ENCODE data around the gene MTUS2. TPM values are rescaled to one million over a fixed set of nuclear protein-coding genes. Genes with fewer than 3 reads are reported as not detected.
"Not testable (repeated sequence)": the region's sequence is repeated elsewhere in the genome, so short reads cannot be mapped to it uniquely, and the experiment has no call there.

Gene MTUS2
- polyA plus RNA-seq, 4 donors, result 0.74 to 6.2 (median 1.6) TPM

DNA sequence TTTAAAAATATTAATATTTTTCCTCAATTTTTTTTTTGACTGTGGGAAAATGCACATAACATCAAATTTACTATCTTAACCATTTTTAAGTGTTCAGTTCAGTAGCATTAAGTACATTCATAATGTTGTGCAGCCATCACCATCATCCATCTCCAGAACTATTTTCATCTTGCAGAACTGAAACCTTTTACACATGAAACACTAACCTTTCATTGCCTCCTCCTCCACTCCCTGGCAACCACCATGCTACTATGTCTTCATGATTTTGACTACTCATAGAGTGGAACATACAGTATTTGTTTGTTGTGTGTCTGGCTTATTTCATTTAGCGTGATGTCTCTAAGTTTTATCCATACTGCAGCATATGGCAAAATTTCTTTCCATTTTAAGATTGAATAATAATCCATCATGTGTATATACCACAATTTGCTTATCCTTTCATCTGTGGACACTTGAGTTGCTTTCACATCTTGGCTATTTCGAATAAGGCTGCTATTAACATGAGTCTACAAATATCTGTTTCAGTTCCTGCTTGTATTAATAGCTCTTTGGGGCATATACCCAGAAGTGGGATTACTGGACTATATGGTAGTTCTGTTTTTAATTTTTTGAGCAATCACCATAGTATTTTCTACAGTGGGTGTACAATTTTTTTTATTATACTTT is 376.4 kb downstream of the MTUS2 start:
- no peak for DNase-seq (ENCODE audit: low read depth in 4 of 4, low spot score in 3 of 4)

DNA sequence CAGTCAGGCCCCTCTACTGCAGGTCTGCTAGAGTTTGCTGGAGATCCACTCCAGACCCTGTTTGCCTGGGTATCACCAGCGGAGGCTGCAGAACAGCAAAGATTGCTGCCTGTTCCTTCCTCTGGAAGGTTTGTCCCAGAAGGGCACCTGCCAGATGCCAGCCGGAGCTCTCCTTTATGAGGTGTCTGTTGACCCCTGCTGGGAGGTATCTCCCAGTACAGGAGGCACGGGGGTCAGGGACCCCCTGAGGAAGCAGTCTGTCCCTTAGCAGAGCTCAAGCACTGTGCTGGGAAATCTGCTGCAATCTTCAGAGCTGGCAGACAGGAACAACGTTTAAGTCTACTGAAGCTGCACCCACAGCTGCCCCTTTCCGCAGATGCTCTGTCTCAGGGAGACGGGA is 382.6 kb downstream of the MTUS2 start:
- not testable (repeated sequence) for DNase-seq (ENCODE audit: low read depth in 4 of 4, low spot score in 3 of 4)

DNA sequence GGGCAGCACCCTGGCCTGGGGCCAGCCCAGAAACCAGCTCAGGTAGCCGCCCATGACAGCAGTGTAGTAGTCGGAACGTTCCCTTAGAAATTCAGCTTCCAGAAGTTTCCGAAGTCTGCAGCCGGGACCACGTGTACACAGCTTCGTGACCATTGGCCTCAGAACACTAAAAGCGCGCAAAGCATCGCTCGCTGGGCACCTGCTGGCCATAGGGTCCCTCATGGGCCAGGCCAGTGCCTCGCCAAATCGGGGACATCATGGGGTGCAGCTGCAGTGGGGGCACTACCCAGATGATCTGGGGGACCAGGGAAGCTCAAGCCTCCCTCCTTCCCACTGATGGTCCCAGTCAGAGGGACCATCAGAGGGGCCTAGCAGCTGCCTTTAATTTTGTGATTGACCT is 384.5 kb downstream of the MTUS2 start:
- DNase-seq (ENCODE audit: low read depth in 4 of 4, low spot score in 3 of 4), result no peak

DNA sequence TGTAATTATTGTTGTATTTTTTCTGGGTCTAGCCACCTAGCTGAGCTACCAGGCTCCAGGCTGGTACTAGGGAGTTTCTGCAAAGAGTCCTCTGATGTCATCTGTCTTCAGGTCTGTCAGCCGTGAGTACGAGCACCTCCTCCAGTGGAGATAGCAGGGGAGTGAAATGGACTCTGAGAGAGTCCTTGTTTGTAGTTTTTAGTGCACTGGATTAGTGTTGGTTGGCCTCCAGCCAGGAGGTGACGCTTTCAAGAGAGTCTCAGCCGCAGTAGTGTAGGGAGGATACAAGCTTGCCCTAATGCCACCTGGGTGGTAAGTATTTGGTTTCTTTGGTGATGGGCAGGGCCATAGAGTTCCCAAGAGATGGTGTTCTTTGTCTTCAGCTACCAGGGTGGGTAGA is 390.5 kb downstream of the MTUS2 start:
- no peak for DNase-seq (ENCODE audit: low read depth in 4 of 4, low spot score in 3 of 4)

DNA sequence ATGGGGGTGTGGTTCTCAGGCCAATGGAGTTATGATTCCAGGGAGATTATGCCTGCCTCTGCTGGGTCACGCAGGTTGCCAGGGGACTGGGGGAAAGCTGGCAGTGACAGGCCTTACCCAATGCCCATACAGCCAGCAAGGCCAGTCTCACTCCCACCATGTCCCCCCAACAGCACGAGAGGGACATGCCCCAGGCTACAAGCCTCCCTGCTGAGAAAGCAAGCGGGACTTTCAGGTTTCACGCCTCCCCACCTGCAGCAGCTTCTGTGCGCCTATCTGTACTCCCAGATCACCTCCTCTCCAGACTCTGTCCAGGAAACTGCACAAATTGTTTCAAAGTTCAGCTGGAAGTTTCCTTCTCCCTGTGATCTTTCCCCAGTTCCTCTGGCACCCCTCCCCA is 391.0 kb downstream of the MTUS2 start:
- not testable (repeated sequence) for DNase-seq (ENCODE audit: low read depth in 4 of 4, low spot score in 3 of 4)

DNA sequence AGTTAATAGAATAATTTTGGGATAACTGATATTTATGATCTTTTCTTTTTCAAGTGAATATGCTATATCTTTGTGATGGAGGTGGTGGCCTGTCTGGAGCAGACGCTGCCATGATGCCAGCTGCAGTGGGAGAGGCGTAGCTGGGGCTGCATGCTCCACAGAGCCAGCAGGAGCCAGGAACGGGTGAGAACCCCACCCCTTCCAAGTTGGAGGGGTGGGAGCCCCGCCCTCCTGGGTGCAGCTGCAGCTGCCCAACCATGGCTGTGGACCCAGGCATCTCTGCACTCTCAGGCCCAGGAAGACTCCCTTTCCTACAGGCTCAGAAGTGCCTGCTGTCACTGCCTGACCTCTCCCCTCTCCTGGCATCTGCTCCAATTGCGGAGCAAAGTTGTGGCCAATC is 402.3 kb downstream of the MTUS2 start:
- DNase-seq (ENCODE audit: low read depth in 4 of 4, low spot score in 3 of 4), result no peak

DNA sequence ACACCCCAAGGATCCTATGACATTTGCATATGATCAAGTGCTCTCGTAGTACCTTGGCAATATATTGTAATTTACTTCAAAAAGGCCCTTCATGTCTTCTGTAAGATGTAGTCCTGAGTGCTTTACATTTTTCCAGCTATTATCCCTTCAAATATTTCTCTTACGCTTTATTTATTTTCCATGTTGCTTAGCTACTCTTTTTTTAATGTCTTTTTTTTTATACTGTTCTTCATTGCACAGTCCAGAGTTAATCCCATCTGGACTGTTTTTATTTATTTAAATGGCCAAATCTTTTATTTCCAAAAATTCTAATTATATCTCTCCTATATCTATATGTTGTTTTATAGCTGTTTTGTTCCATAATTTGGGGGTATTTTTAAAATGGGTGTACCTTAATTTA is 404.1 kb downstream of the MTUS2 start:
- no peak for DNase-seq (ENCODE audit: low read depth in 4 of 4, low spot score in 3 of 4)

DNA sequence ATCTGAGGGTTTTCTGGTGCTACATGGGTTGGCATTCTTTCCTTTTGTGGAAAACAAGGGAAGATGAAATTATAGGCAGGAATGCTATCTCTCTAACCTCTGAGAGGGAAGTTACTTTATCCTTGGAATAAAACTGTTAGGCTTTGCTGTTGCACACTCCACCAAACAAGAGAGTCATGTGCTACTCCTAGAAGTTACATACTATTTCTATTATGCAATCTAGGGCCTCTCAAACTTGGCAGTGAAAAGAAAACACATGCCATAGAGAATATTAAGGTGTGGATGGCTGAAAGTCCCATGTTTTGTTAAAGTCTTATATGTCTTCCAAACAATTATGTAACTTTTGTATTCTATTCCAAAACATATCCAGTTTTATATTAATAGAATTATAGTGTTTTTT is 407.4 kb downstream of the MTUS2 start:
- no peak for DNase-seq (ENCODE audit: low read depth in 4 of 4, low spot score in 3 of 4)

DNA sequence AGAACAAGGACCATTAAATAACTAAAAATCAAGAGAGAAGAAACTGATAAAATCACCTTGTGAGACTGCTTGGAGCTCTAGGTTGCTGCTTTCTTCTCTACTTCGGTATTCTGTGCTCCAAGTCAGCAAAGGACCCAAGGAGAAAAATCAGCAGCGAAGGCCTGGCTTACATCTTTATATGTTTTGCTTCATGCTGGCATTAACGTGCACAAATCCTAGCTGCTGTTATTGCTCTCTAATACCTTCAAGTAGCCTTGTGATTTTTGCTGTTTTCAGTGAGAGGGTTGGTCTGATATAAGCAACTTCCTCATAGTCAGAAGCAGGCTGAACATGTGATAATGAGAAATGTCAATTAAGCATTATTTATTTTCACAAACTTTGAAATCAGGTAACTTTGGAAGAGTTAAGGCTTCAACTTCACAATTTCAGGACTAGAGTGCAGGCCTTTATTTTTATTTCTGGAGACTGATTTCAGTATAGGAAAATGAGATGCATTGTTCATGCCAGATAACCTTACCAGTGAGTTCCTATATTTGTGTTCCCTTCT is 410.2 kb downstream of the MTUS2 start:
- DNase-seq (ENCODE audit: low read depth in 4 of 4, low spot score in 3 of 4), result no peak

DNA sequence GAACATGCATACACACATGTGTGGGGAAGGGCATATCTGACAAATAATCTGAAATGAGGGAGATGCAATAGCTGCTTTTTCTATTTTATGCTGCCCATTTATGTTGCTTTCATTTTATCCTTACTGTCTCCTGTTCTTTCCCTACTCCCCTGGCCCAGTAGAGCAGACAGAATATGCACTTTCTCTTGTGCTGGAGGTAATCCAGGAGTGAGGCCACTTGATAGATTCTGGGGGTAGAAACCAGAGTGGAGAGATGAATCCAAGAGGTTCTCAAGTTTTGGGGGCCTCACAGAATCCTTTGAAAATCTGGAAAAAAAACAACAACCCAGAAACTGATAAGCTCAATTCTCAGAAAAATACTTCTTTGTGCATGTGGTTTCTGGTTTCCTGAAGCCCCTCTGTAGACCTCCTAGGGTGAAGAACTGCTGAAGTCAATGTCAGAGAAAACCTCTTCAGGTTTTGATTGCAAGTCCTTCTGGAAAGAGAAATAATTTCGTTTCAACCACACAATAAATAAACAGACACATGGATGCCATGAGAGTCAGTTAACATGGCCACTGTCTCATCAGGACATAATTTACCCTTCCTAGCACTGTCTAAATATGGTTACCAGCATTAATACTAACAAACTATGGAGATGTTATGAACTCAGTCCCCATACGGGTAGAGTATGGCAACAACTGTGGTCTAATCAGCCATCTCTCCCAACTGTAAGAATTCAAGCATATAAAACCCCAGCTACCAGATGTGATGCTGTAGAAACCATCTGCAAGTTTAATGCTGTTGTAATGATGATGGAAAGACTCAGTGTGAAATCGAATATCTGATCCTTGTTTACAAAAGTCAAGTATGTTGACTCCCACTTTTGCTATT is 419.8 kb downstream of the MTUS2 start:
- no peak for DNase-seq (ENCODE audit: low read depth in 4 of 4, low spot score in 3 of 4)

DNA sequence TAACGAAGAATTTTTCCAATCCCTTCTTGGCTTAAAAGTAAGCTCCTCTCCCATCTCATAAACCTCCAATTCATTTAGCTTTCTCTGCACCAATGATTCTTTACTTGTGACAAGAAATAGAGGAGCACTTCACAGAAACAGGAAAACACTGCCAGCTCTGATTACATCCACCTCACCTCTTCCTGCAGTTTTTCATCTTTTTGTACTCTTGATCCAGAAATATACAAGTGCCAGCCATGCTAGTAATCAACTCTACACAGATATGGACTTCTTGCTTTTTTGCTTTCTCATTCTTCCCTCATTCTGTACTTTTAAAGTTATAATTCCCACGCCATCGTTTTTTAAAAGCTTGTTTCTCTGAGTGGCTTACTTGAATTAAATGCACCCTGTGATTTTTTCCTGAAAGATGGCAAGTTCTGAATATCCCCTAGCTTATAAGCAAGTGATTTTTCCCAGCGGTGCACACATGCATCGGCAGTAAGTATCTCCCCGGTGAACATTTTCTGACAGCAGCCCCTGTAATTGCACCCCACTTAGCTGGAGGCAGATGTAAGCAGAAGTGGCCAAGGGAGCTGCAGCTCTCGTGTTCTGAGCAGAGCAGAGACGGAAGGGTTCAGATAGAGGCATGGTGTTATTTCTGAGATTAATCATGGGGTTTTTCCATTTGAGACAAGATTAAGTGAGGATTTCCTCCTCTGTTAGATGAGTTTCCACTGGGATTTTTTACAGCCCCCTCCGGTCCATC is 434.7 kb downstream of the MTUS2 start:
- no peak for DNase-seq (ENCODE audit: low read depth in 4 of 4, low spot score in 3 of 4)

DNA sequence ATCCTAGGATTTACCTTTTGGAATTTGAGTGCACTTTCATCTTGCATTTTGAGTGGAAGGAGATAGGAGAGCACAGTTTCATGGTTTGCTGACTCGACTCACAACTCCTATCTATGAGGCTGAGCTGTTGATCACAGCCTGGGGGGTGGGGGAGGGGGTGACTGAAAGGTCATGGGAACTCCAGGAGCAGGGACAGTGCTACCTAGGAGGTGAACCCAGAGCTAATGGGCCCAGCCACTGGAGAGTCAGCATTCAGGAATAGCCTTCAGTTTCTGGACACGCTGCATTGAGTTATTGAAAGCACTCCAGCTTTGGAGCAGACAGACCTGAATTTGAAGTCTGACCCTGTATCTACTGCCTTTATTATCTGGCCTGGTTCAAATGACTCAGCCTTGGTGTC is 435.4 kb downstream of the MTUS2 start:
- DNase-seq (ENCODE audit: low read depth in 4 of 4, low spot score in 3 of 4), result no peak

DNA sequence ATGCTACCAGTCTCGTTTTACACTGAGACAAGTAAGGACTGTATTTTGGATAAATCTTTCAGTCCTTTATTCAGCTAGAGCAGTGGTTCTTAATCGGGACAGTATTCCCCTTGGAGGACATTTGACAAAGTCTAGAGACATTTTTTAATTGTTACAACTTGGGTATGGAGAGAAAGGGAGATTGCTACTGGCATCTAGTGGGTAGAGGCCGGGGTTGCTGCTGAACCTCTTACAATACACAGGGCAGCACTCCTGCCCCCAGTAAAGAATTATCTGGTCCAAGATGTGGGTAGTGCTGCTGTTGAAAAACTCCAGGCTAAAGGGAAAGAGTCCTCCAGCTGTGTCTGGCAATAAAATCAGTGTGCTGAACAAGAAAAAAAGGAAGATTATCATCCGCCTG is 440.5 kb downstream of the MTUS2 start:
- no peak for DNase-seq (ENCODE audit: low read depth in 4 of 4, low spot score in 3 of 4)

DNA sequence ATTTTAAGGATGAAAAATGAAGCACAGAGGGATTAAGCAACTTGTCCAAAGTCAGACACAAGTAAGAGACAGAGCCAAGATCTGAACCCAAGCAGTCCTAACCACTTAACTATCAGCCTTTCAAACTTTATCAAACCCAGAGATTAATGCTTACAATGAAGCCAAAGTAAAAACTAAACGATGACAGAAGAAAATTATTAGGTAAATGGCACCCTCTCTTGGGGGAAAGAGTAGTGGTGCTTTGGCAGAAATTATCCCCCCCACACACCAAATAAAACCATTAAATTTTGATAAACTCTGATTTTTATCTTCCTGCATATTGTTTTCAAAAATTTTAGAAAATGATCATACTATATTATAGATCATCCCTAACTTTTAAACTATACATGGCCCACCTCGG is 446.1 kb downstream of the MTUS2 start:
- no peak for DNase-seq (ENCODE audit: low read depth in 4 of 4, low spot score in 3 of 4)

DNA sequence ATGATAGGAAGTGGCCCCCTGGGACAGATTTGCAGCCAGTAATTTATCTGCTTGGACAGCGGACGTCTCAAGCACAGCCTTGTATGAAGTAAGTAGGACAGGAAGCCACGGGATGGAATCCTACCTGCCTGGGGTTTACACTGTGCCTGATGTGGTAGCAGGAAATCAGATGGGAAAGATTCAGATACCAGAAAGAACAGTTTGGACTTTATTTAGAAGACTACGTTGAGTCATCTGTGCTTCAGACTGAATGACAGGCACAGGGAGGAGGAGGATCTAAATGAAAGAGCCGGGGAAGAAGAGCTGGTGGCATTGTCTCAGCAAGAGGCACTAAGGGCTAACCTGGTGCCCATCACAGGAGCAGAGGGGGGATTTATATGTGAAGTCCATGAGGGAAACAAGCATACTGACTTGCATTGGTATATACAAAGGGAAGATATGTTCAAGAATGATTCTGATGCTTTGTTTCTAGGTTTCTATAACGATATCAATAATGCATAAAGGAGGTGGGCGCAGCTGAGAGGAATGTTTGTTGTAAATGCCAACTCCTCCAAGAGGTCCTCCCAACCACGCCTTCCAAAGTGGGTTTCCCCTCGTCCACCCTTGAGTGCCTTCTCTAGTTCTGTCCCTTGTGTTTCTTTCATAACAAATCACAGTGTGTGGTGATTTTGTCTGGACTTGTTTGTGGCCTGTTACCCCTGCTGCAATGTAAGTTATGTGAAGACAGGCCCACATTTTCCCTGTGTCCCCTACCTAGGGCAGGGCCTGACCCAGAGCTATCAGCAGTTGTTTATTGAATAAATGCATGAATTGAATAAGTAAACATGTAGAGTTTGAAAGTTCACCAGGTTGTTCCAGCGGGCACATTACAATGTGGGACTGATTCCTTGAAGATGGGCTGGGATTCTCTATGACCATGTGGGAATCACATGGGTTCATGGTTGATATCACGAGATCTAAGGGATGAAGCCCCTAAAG is 446.9 kb downstream of the MTUS2 start:
- no peak for DNase-seq (ENCODE audit: low read depth in 4 of 4, low spot score in 3 of 4)

DNA sequence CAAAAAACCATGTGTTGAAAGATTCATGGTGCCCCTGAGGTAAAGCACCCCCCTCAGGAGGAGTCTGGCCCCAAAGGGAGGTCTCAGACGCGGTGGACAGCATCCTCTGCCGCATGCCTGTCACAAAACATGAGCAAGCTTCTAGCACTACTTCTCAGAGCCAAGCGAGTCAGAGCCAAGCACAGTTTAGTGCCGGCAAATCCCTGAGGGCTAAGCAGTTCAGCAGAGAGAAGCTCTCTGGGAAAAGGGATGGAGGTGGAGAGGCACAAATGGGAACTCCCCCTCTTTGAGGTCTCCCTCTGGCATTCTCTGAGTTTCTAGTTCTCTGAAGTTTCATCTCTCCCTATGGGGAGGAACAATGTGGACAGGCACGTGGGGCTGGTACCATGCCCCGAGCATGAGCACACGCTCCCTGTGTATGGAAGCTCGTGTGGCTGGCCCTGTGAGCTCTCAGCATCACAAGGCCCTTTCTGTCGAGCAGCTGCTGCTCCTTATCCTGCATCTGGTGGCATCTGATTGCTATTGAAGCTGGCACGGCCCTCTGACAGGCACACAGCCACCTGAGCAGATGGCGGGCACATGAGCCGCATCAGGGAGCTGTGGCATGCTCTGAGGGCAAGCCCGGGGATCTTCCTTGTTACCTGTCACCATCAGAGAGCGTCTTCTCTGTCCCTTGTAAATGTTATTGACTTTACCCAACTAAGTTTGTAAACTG is 450.3 kb downstream of the MTUS2 start:
- no peak for DNase-seq (ENCODE audit: low read depth in 4 of 4, low spot score in 3 of 4)

DNA sequence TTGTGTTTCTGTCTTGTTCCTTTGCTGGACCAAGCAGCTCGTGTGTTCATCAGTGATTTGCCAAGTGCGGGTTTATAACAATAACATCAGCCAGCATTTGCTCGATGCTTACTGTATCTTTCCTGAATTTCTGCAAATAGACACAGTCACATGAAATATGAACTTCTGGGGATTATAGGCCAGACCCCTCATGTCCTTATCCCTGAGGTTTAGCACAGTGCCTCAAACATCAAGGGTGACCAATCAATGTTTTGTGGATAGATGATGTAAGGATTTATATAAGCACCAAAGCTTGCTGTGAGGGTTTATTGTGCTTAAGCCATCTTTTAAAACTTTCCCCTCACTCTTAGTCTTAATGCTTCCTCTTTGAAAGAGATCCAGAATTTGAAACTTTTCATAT is 451.5 kb downstream of the MTUS2 start:
- no peak for DNase-seq (ENCODE audit: low read depth in 4 of 4, low spot score in 3 of 4)

DNA sequence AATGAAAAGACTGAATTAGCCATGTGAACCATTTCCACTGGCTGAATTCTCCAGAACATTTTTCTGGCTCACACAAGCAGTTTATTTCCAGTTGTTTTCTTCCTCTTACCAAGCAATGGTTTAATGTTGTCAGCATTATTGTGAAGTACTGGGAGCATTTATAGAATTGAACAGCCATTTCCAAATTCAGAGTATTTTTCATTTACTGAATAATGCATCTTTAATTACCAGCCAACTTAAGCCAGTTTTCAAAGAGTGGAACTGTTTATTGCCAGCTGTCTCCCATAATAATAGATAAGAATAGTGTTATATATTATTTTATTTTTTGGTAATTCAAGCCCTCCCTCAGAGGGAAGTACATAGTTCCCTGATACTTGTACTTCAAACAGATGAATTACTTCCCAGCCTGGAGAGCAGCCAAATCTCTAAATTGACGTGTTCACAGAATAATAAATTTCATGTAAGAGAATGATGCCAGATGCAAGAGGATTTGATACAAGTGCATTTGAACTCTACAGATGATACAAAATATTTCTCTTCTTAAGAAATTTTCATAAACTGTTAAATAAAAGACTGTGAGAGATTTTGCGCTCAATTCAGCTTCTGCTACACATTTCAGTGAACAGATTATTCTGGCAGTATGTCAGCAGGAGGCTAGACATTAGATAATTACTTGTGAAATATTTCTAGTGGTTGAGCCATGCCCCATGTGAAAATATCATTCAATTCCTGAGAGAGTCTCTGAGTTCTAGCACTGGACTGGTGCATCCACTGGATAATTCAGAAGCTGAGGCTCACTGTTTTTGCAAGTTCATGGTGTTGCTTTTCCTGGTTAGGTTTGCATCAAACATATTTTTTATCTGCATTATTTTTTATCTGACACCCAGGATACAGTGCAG is 459.5 kb downstream of the MTUS2 start:
- DNase-seq (ENCODE audit: low read depth in 4 of 4, low spot score in 3 of 4), result no peak

Measured in left renal pelvis (tissue), 4 donors.